NCI-H226 (cell line): ENCODE results near the gene EXOC4.
A peak's percentile ranks its signal among the peaks of the same experiment; 100 is the strongest.

Source experiments
- DNase-seq: peaks from one replicate; pipeline ENCODE4 v3.0.0-alpha.2; 2015

Gene EXOC4

GRCh38 chr7:134022286-134022911 is 769.5 kb downstream of the EXOC4 start:
- no peak for DNase-seq

DNA sequence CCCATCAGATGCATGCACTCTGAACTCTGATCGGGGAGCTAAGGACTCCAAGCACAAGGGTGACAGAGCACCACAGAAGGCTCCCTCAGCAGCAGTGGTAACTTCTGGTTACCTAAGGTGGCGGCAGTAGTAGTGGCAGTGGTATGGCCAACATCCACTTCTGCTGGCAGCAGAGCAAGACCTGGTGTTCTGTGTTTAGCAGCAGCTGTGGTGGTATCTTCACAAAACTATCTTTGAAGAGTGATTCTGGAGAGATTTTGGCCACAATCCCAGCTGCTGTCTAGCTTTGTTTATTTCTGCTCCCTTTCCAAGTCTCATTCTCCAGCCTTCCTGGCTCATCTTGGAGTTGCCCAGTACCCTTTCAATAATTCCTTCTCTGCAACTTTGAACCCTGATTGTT is 771.9 kb downstream of the EXOC4 start:
- DNase-seq = no peak

GRCh38 chr7:134028853-134029252 is 776.0 kb downstream of the EXOC4 start:
- no peak for DNase-seq

DNA sequence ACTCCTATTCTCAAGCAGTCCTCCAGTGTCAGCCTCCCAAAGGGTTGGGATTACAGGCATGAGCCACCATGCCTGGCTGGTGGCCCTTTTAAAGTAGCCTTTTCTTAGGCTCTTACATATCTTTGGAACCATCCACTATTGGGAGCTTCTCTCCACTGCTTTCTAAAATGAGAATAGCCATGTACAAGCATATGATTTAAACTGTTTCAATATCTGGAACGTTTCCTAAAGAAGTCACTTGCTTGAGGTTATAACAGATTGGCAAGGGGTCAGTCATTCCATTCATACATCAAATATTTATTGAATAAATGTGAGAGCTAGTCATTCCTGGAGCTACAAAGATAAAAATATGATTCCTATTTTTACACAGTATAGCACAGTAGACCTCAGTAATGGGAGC is 776.9 kb downstream of the EXOC4 start:
- DNase-seq = no peak

GRCh38 chr7:134030460-134030865 is 777.6 kb downstream of the EXOC4 start:
- DNase-seq = no peak

- DNase-seq = no peak
Measured at GRCh38 chr7:134031835-134032617, 779.1 kb downstream of the EXOC4 start.

GRCh38 chr7:134034652-134035051 is 781.8 kb downstream of the EXOC4 start:
- DNase-seq = no peak

- DNase-seq = no peak
Measured at GRCh38 chr7:134037991-134038390, 785.1 kb downstream of the EXOC4 start.

GRCh38 chr7:134040988-134041387 is 788.1 kb downstream of the EXOC4 start:
- no peak for DNase-seq

DNA sequence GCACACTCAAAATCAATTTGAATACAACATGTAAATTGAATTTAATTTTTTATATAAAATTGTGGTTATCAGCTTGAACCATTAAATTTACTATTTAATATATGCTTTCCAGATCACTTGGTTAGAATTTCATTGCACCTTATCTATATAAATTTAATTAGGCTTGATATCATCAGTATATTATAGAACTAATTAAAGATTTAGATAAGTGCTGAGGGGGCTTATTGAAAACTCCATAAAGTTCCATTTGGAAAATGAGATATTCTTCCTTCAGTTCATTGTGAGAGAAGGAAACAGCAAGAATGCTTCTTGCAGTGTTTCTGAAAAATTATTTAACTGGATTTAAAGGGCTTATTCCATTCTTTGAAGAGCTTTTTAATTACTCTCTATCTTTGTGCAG is 788.6 kb downstream of the EXOC4 start:
- no peak for DNase-seq

DNA sequence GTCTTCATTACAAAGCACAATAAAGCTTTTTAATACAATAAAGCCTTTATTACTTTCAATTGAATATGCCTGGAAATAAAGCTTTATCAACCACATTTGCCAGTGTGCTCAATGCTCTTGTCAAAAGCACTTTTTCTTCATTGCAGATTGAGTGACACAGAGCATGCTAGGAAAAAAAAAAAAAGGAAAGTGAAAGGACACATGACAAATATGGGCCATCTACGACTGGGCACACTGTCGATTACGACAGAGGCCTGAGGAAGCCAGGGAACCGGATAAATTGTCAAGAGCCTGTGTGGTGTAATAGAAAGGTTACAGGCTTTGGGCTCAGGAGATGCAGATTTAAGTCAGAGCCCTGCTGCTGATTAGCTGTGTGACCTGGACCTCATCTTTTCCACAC is 789.4 kb downstream of the EXOC4 start:
- no peak for DNase-seq

DNA sequence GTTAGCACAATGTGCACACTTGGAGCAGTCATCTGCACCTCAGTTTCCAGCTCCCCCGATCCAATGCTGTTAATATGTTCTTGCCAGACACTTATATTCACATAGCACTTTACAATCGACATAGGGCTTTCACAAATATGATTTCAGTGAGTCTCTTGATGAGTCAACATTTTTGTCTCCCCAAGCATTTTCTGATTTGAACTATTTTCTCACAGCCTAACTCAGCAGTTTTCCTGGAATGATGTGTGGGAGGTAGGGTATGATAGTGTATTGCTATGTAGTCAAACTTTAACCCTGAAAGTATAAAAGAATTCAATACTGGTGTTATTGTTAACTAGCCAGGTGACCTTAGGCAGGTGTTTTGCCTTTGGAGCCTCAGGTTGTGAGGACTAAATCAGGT is 791.8 kb downstream of the EXOC4 start:
- peak; percentile 42 for DNase-seq

- DNase-seq = no peak
Measured at GRCh38 chr7:134045716-134046115, 792.8 kb downstream of the EXOC4 start.

- DNase-seq = no peak
Measured at GRCh38 chr7:134046594-134047128, 793.8 kb downstream of the EXOC4 start.

DNA sequence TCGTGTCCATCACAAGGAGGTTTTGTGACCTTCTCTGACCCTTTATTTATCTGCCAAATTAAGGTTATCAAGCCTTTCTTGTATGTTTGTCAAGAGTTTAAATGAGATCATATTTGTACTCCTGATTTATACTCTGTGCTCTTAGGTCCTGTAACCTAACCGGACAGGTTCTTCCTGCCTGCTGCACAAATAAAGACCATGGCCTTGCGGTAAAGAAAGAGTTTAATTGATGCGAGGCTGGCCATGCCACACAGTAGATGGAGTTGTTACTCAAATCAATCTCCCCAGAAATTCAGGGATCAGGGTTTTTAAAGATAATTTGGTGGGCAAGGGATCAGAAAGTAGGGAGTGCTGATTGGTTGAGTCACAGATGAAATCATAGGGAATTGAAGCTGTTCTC is 794.8 kb downstream of the EXOC4 start:
- DNase-seq = no peak

- no peak for DNase-seq
Measured at GRCh38 chr7:134048166-134048565, 795.3 kb downstream of the EXOC4 start.

- DNase-seq = no peak
Measured at GRCh38 chr7:134051020-134051419, 798.1 kb downstream of the EXOC4 start.

GRCh38 chr7:134056816-134057215 is 803.9 kb downstream of the EXOC4 start:
- no peak for DNase-seq

DNA sequence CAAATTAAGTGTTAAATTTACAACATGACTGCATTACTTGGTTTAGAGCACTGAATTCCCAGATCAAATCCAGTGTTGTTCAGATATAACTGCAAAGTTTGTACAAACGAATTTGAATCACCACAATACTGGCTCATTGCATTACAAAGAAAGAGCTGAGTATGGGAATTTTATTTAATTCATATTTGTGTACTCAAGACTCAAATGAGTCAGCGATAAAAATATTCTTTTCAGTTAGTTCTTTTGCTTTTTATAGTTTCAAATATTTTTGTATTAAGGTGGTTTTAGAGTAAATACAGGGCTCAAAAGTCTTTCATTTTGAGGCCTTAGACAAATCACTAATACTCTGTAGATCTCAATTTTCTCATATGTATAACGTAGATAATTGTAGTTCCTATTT is 805.6 kb downstream of the EXOC4 start:
- no peak for DNase-seq

- no peak for DNase-seq
Measured at GRCh38 chr7:134058980-134059379, 806.1 kb downstream of the EXOC4 start.

- DNase-seq = no peak
Measured at GRCh38 chr7:134059921-134060320, 807.0 kb downstream of the EXOC4 start.

DNA sequence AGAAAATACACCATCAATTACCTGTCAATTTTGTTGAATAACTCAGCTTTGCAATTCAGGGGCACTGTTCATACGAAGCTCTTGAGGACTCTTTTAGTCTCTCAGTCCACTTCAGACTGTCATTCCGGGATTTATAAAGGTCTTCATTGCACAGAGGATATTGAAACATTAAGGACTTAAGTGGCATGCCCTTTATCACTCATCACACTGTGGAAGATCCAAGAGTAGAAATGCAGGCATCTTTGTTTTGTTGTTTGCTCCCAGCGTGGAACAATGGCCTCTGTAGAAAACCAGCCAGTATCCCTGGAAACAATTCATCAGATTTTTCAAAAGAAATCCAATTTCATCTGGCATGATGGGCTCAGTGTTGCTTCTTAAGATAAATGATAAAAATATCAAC is 808.0 kb downstream of the EXOC4 start:
- DNase-seq = no peak

DNA sequence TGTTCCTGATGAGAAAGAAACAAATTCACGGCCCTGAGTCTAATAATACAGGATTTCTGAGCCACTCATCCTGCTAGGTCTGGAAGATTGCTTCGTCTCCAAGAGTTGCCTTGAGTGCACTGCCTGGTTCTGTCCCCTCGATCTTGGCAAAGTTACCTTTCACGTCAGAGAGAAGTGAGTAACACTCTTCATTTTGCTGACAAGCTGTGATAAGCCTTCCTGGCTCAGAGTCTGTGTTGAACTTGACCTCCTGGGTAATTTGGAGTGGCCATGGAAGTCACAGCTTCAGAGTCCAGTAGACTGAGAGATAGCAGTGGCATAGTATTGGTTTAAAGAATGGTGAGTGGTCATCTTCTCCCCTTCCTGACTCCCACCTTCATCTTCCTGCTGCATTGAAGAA is 809.6 kb downstream of the EXOC4 start:
- no peak for DNase-seq

- no peak for DNase-seq
Measured at GRCh38 chr7:134065415-134065814, 812.5 kb downstream of the EXOC4 start.

GRCh38 chr7:134067164-134067563 is 814.3 kb downstream of the EXOC4 start:
- no peak for DNase-seq
